Measurements from ENCODE around the gene CYBRD1.

CYBRD1 gene

GRCh38 chr2:171602352-171602751 is 80.1 kb downstream of the CYBRD1 start:
- no peak for DNase-seq (ENCODE audit: low spot score)
